GM12892 (cell line): Measurements from ENCODE around the gene IGFBP5.

Experiments
- POLR2A ChIP-seq: IDR thresholded peaks from 2 replicates; pipeline ENCODE4 v1.6.1; 2011; ENCODE audit warnings: low read depth, low read length, control low read depth
- POLR2AphosphoS5 ChIP-seq: IDR thresholded peaks from 2 replicates; pipeline ENCODE4 v1.6.1; 2011; ENCODE audit warnings: low read depth, low read length, control low read depth
- TAF1 ChIP-seq: IDR thresholded peaks from 2 replicates; pipeline ENCODE4 v1.6.1; 2011; ENCODE audit warnings: low read depth, mild to moderate bottlenecking, control low read depth, low read length, borderline replicate concordance

GRCh38 chr2:216626875-216627245 is 68.5 kb downstream of the IGFBP5 start:
- TF ChIP-seq POLR2AphosphoS5 (no peak), POLR2A (no peak), TAF1 (no peak)
